Smooth muscle cell (in vitro differentiated cells): Measurements from ENCODE around the gene BSN. TPM values are rescaled to one million over a fixed set of nuclear protein-coding genes. Genes with fewer than 3 reads are reported as not detected.
A peak's percentile ranks its signal among the peaks of the same experiment; 100 is the strongest.

ENCODE experiments used
- DNase-seq: peaks from one replicate; lab custom pipeline; 2025; ENCODE audit not compliant: unreplicated experiment; lab: John Stamatoyannopoulos, UW
- H2AFZ ChIP-seq: fragments of 200-600 bp; sonication (generic); 2 replicates; pipeline ENCODE4 v1.6.0; 2016; ENCODE audit warnings: antibody characterized with exemption, low read depth, mild to moderate bottlenecking
- H3F3A ChIP-seq: fragments of 200-600 bp; sonication (generic); 2 replicates; pipeline ENCODE4 v1.6.0; 2017; ENCODE audit warnings: antibody characterized with exemption, low read depth
- H3K27ac ChIP-seq: fragments of 200-600 bp; sonication (generic); 2 replicates; pipeline ENCODE4 v1.5.1; 2016; ENCODE audit warnings: low read depth, mild to moderate bottlenecking
- H3K27me3 ChIP-seq: fragments of 200-600 bp; sonication (generic); 2 replicates; pipeline ENCODE4 v1.6.1; 2016; ENCODE audit warnings: low read depth, mild to moderate bottlenecking
- H3K36me3 ChIP-seq: fragments of 200-600 bp; sonication (generic); 2 replicates; pipeline ENCODE4 v1.5.1; 2016; ENCODE audit warnings: low read depth
- H3K4me1 ChIP-seq: fragments of 200-600 bp; sonication (generic); 2 replicates; pipeline ENCODE4 v1.5.1; 2016; ENCODE audit warnings: low read depth
- H3K4me2 ChIP-seq: fragments of 200-600 bp; sonication (generic); 2 replicates; pipeline ENCODE4 v1.6.0; 2016; ENCODE audit warnings: mild to moderate bottlenecking
- H3K4me3 ChIP-seq: fragments of 200-600 bp; sonication (generic); 2 replicates; pipeline ENCODE4 v1.5.1; 2016; ENCODE audit warnings: mild to moderate bottlenecking
- H3K79me2 ChIP-seq: fragments of 200-600 bp; sonication (generic); 2 replicates; pipeline ENCODE4 v1.6.0; 2016; ENCODE audit warnings: low read depth, mild to moderate bottlenecking
- H3K9ac ChIP-seq: fragments of 200-600 bp; sonication (generic); 2 replicates; pipeline ENCODE4 v1.6.0; 2016; ENCODE audit warnings: low read depth
- H3K9me3 ChIP-seq: fragments of 200-600 bp; sonication (generic); replicated peaks from 2 replicates; pipeline ENCODE4 v1.5.1; 2016; ENCODE audit warnings: low read depth
- H4K20me1 ChIP-seq: fragments of 200-600 bp; sonication (generic); 2 replicates; pipeline ENCODE4 v1.6.0; 2016; ENCODE audit warnings: low read depth
- WGBS: methylation state at CpG from one replicate; pipeline ENCODE4 v1.1.7; 2016; ENCODE audit warnings: low lambda C conversion rate; 5-methylcytosine and 5-hydroxymethylcytosine counted together
- polyA plus RNA-seq: library from polyadenylated mRNA; unstranded; fragments of >200 nt; fragmentation: Nextera tagmentation; extraction: Ambion mirVana; gene quantifications from 2 replicates; pipeline ENCODE4 v1.2.1, GENCODE V29; 2016
- total RNA-seq: library from RNA; depleted of rRNA; stranded (reverse); fragments of >200 nt; gene quantifications from 2 replicates; pipeline ENCODE4 v1.2.3, GENCODE V29; 2014
- TF ChIP-seq, protein P1 (sequence below): fragments of 200-600 bp; sonication (generic); IDR thresholded peaks from 2 replicates; pipeline ENCODE4 v1.5.1; 2017; ENCODE audit warnings: borderline replicate concordance, mild to moderate bottlenecking, antibody characterized with exemption; ENCODE audit not compliant: insufficient read depth, poor library complexity, severe bottlenecking

The BSN gene
- total and polyA plus RNA-seq, 2 experiments from 2014 or later, result under 0.01 to 0.07 TPM

DNA sequence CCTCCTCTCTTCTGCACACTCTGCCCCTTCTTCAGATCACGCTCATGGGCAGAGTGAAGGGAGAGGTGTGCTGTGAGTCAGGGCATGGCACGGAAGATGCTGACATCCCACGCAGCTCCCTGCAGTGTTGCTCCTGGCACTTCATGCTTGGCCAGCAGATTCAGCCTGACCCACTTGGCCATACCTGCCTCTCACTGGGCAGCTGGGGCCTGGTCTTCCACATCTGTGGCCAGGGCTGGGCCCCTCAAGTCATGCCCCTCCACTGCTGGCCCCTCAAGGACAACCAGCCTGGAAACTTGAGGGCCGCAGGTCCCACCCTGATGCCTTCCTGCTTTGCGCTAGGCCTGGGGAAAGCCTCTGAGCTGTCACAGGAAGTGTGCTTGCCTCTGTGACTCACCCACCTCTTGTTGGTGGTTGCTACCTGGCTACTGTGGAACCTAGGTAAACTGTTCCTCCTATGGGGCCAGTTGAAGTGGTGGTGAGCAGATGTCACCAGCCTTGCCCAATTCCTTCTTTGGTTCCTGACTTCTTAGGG, 48.7 kb downstream of the BSN start:
- no peaks in the 10 kb centered on the region for H3K4me1 ChIP-seq
- no peaks in the 10 kb centered on the region for H3K36me3 ChIP-seq
- H3F3A ChIP-seq, result no peaks in the 10 kb centered on the region
- no peak overlapping the region for H3K4me3 ChIP-seq
- TF ChIP-seq, protein P1, sequence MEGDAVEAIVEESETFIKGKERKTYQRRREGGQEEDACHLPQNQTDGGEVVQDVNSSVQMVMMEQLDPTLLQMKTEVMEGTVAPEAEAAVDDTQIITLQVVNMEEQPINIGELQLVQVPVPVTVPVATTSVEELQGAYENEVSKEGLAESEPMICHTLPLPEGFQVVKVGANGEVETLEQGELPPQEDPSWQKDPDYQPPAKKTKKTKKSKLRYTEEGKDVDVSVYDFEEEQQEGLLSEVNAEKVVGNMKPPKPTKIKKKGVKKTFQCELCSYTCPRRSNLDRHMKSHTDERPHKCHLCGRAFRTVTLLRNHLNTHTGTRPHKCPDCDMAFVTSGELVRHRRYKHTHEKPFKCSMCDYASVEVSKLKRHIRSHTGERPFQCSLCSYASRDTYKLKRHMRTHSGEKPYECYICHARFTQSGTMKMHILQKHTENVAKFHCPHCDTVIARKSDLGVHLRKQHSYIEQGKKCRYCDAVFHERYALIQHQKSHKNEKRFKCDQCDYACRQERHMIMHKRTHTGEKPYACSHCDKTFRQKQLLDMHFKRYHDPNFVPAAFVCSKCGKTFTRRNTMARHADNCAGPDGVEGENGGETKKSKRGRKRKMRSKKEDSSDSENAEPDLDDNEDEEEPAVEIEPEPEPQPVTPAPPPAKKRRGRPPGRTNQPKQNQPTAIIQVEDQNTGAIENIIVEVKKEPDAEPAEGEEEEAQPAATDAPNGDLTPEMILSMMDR, result no peak
- WGBS, result 91% methylated on average over 5 of the region's 5 CpGs
- no peak overlapping the region for H3K4me2 ChIP-seq
- H2AFZ ChIP-seq, result no peak overlapping the region
- H3K9me3 ChIP-seq, result no peaks in the 10 kb centered on the region
- no peak overlapping the region for H3K27ac ChIP-seq
- H4K20me1 ChIP-seq, result no peaks in the 10 kb centered on the region
- no peak overlapping the region for H3K9ac ChIP-seq
- no peaks in the 10 kb centered on the region for H3K27me3 ChIP-seq
- no peaks in the 10 kb centered on the region for H3K79me2 ChIP-seq
- no peak for DNase-seq

DNA sequence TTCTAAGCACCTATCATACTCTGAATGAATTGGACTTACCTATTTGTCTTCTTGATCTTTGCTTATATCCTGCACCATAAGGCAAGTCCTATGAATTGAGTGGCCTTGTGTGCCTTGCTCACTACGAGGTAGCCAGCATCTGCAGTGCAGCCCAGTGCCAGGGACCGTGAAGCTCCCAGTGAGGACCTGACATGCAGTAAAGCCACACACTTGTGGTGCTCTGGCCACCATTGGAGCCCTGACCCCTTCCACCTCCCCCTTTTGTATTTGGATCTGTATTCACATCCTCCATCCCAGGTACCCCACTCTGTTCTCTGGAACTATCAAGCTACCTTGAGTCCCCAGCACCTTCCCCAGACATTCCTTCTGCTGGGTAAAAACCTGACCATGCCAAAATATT, 52.1 kb downstream of the BSN start:
- Histone ChIP-seq H2AFZ (no peak overlapping the region), H3K4me1 (no peaks in the 10 kb centered on the region), H3K27ac (no peak overlapping the region), H3K79me2 (no peaks in the 10 kb centered on the region), H3K36me3 (no peaks in the 10 kb centered on the region), H3K9ac (no peak overlapping the region), H3F3A (no peaks in the 10 kb centered on the region), H3K4me3 (no peak overlapping the region), H3K4me2 (no peak overlapping the region), H4K20me1 (no peaks in the 10 kb centered on the region), H3K27me3 (no peaks in the 10 kb centered on the region), H3K9me3 (no peaks in the 10 kb centered on the region)
- WGBS, result 93% methylated on average over 2 of the region's 2 CpGs
- no peak for DNase-seq
- TF ChIP-seq, protein P1, result no peak

DNA sequence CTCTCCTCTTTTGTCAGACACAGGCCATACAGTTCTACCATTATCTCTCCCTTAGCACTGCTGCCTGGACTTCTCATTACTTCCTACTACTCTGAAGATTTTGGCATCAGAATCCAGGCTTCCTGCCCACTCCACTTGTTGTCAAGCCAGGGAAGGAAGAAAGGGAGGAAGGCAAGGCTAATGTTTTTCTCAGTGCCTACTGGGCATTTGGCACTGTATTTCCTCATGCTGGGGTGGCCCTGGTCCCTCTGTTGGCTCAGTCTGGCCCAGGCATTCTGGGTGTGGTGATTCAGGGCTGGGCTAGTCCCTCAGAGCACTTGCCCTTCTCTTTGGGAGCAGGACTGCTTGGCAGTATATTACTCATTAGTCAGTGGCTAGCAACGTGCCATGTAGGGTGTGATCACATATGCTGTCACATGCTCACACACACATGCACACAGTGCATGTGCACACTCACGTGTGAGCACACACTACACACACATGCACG, 52.9 kb downstream of the BSN start:
- H3K27me3 ChIP-seq, result no peaks in the 10 kb centered on the region
- 87% methylated on average over 3 of the region's 3 CpGs for WGBS
- H3K9ac ChIP-seq, result no peak overlapping the region
- H4K20me1 ChIP-seq, result no peaks in the 10 kb centered on the region
- H3K27ac ChIP-seq, result no peak overlapping the region
- H3K36me3 ChIP-seq, result no peaks in the 10 kb centered on the region
- DNase-seq, result no peak
- no peak overlapping the region for H3K4me2 ChIP-seq
- no peak overlapping the region for H3K4me3 ChIP-seq
- H2AFZ ChIP-seq, result no peak overlapping the region
- H3K4me1 ChIP-seq, result no peaks in the 10 kb centered on the region
- TF ChIP-seq, protein P1, result no peak
- no peaks in the 10 kb centered on the region for H3K9me3 ChIP-seq
- no peaks in the 10 kb centered on the region for H3K79me2 ChIP-seq
- no peaks in the 10 kb centered on the region for H3F3A ChIP-seq

DNA sequence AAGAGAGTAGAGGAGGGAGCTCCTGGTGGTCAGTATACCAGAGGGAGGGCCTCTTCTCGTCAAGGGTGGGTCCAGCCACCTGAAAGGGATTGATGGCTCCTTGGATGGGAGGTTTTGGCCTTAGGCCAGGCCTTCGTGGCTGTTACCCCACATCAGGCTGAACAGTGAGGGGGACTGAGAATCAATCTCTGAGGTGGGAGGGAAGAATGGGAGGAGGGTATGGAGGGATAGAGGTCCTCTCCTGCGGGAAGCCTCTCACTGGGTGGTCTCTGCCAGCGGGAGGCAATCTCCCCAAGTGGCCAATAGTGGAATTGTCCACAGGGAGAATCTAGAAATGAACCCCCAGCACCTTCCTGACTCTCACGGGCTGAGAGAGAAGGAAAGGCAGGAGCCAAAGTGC, 53.5 kb downstream of the BSN start:
- no peak overlapping the region for H3K27ac ChIP-seq
- no peaks in the 10 kb centered on the region for H3K4me1 ChIP-seq
- TF ChIP-seq, protein P1, result peak; percentile 20
- no peaks in the 10 kb centered on the region for H3K36me3 ChIP-seq
- H3K4me2 ChIP-seq, result no peak overlapping the region
- DNase-seq, result no peak
- H2AFZ ChIP-seq, result no peak overlapping the region
- no peak overlapping the region for H3K4me3 ChIP-seq
- no peaks in the 10 kb centered on the region for H4K20me1 ChIP-seq
- 68% methylated on average over 5 of the region's 5 CpGs for WGBS
- H3K79me2 ChIP-seq, result no peaks in the 10 kb centered on the region
- no peaks in the 10 kb centered on the region for H3K9me3 ChIP-seq
- H3F3A ChIP-seq, result no peaks in the 10 kb centered on the region
- no peak overlapping the region for H3K9ac ChIP-seq
- H3K27me3 ChIP-seq, result no peaks in the 10 kb centered on the region
